ENCODE measurements around the gene PTPRM. TPM values are rescaled to one million over a fixed set of nuclear protein-coding genes. Genes with fewer than 3 reads are reported as not detected.
A peak's percentile ranks its signal among the peaks of the same experiment; 100 is the strongest.

Gene PTPRM
- total and polyA plus RNA-seq, 2 of the 8 experiments (the other 6 are each of a cell fraction or from before 2014, with no cell fraction given), result 4.1 to 7.0 TPM

DNA sequence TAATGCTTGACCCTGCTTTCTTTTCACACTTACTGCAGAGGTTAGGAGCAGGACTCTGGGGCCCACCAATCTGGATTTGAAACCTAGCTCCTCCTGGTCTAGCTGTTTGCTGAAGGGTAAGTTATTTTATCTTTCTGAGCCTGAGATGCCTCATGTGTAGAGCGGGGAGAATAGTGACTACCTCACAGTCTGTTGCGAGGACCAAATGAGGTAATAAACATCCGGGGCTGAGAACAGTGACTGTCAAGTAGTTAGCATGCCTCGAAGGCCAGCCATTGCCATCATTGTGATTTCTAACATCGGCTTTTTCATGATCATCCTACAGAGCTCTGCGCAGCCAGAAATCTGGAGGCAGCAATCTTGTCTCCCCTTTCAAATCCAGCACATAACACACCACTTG lies 32.9 kb downstream of the PTPRM start:
- no peaks in the 10 kb centered on the region for H3K9me3 ChIP-seq (ENCODE audit: insufficient read depth in 2 of 2, low read depth in 1 of 2, low read length in 1 of 2)
- no peaks in the 10 kb centered on the region for H3K23me2 ChIP-seq (ENCODE audit: low read depth, low read length)
- H2AFZ ChIP-seq (ENCODE audit: low read length), result no peak overlapping the region
- H4K8ac ChIP-seq (ENCODE audit: extremely low read depth, insufficient read depth, low read length), result no peak overlapping the region
- no peak overlapping the region for H3K4me2 ChIP-seq (ENCODE audit: insufficient read depth in 1 of 2, low read depth in 2 of 2, low read length in 2 of 2)
- H4K20me1 ChIP-seq (replicated peaks in 1 of 2; ENCODE audit: control insufficient read depth in 1 of 2, insufficient read depth in 2 of 2, low read length in 2 of 2), result no peaks in the 10 kb centered on the region
- no peak overlapping the region for H3K23ac ChIP-seq (ENCODE audit: insufficient read length)
- peak overlapping the region; percentile 82; the same call in 1 of the 2 replicates for H2AK5ac ChIP-seq (ENCODE audit: low read depth, low read length)
- H2BK15ac ChIP-seq (ENCODE audit: low read length), result 0 out of 2 replicates have a peak overlapping the region, but pooled peaks have one; percentile 72
- H3K36me3 ChIP-seq (ENCODE audit: control insufficient read depth in 2 of 4, insufficient read depth in 4 of 4, low read length in 3 of 4), result no peaks in the 10 kb centered on the region
- H2BK20ac ChIP-seq (ENCODE audit: low read length), result no peak overlapping the region
- no peak overlapping the region for H3K9ac ChIP-seq (replicated peaks in 1 of 4; ENCODE audit: extremely low read depth in 1 of 4, low read depth in 3 of 4, low read length in 3 of 4)
- no peak overlapping the region for H3K4ac ChIP-seq (replicated peaks; ENCODE audit: insufficient read length, low read depth, low read length)
- no peaks in the 10 kb centered on the region for H3K79me2 ChIP-seq (ENCODE audit: control insufficient read depth in 1 of 2, insufficient read depth in 2 of 2, low read length in 2 of 2)
- no peak overlapping the region for H2BK120ac ChIP-seq (replicated peaks; ENCODE audit: low read depth, low read length)
- 0 out of 2 replicates have a peak overlapping the region, but pooled peaks have one; percentile 29 for H3K18ac ChIP-seq (ENCODE audit: extremely low read depth, low read length)
- no peak overlapping the region for H4K5ac ChIP-seq (ENCODE audit: insufficient read length, low read depth, low read length)
- no peak for FAIRE-seq
- no peak overlapping the region for H3K14ac ChIP-seq (ENCODE audit: insufficient read length)
- peaks cover 0 to 16% (median 8%) of the 10 kb centered on the region in 4 experiments for H3K4me1 ChIP-seq (replicated peaks in 1 of 4; ENCODE audit: control insufficient read depth in 3 of 4, insufficient read depth in 4 of 4, low read length in 3 of 4)
- ChIA-PET POLR2A (ENCODE audit: partially characterized antibody) (interaction anchor here (1.1 kb wide), 1 partner anchor 11 kb away, joined by 3 read pairs; no protein-coding TSS in a partner anchor), CTCF (ENCODE audit: partially characterized antibody) (interaction anchor here (0.9 to 3.6 kb wide), 8 partner anchors 21 to 327 kb away, joined by 3 to 8 read pairs (median 4); partner anchors contain the start of gene PTPRM)
- H3K27me3 ChIP-seq (replicated peaks in 1 of 4; ENCODE audit: control insufficient read depth in 3 of 4, extremely low read depth in 1 of 4, insufficient read depth in 3 of 4, low read length in 3 of 4), result no peaks in the 10 kb centered on the region
- H3K4me3 ChIP-seq (ENCODE audit: extremely low read depth in 1 of 4, insufficient read depth in 2 of 4, low read depth in 3 of 4, low read length in 4 of 4), result no peak overlapping the region
- no peak for DNase-seq (ENCODE audit: low read depth in 1 of 2, low spot score in 2 of 2)
- 94% methylated on average over 6 of the region's 6 CpGs; no CpG with 5 or more reads in 1 of the 2 experiments for WGBS, 2 experiments (ENCODE audit: extremely low coverage in 1 of 2, insufficient coverage in 1 of 2, insufficient read length in 1 of 2, insufficient replicate concordance in 2 of 2, low coverage in 1 of 2, low lambda C conversion rate in 2 of 2, missing lambda C conversion rate in 1 of 2)
- 0 out of 2 replicates have a peak overlapping the region, but pooled peaks have one; percentile 41 for H2BK12ac ChIP-seq (ENCODE audit: low read depth, low read length)
- H2BK5ac ChIP-seq (ENCODE audit: low read depth, low read length), result no peak overlapping the region
- H3K79me1 ChIP-seq (ENCODE audit: low read depth, low read length), result no peaks in the 10 kb centered on the region
- no peak overlapping the region for H3K27ac ChIP-seq (ENCODE audit: low read depth, low read length)
- H4K91ac ChIP-seq (replicated peaks; ENCODE audit: insufficient read length, low read length), result no peak overlapping the region
- no peak overlapping the region for H3K56ac ChIP-seq (replicated peaks; ENCODE audit: insufficient read length, low read depth, low read length)
- TF ChIP-seq HDAC6 (IDR thresholded peaks at IDR 0.05; ENCODE audit: low read depth, low read length) (no peak), BCL11A (IDR thresholded peaks at IDR 0.05; ENCODE audit: low read depth in 2 of 2, low read length in 2 of 2) (no peak)
